Measurements from ENCODE around the gene MICALL2.

The MICALL2 gene

DNA sequence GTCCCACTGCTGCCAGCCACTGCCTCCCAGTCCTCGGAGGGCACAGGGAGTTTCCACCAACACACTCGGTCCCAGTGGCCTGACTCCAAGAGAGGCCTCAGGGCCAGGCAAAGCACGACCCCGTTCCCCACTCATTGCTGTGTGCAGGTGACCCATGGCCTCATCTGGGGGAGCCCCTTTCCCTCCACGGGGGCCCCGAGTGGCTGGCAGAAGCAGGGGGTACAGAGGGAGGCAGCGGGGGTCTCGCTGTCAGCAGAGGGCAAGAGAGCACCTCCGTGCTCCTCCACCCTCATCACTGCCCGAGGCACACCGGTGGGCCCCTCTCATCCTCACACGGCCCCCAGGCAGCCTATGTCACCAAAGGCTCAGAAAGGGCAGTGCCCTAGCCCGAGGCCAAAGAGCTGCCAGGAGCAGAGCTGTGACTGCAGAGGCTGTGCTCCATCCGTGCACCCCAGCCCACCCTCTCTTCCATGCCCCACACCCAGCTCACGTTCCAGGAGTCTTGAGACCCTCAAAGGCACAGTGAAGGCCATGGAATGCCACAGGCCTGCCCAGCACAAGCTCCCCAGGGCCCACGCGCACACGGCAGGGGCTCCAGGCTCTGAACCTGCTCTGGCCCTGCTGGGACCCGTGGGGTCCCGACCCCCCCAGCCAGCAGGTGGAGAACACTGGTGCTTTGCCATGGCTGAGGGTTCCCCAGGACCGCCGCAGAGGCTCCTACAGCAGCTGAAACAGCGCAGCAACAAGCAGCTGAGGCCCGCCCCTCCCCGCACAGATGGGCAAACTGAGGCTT, 25.9 kb downstream of the MICALL2 start:
- DNase-seq (ENCODE audit: low read depth in 2 of 2): no peak

GRCh38 chr7:1432411-1433082, 26.7 kb downstream of the MICALL2 start:
- peak; percentile 65 to 85 for DNase-seq (ENCODE audit: low read depth in 2 of 2)

DNA sequence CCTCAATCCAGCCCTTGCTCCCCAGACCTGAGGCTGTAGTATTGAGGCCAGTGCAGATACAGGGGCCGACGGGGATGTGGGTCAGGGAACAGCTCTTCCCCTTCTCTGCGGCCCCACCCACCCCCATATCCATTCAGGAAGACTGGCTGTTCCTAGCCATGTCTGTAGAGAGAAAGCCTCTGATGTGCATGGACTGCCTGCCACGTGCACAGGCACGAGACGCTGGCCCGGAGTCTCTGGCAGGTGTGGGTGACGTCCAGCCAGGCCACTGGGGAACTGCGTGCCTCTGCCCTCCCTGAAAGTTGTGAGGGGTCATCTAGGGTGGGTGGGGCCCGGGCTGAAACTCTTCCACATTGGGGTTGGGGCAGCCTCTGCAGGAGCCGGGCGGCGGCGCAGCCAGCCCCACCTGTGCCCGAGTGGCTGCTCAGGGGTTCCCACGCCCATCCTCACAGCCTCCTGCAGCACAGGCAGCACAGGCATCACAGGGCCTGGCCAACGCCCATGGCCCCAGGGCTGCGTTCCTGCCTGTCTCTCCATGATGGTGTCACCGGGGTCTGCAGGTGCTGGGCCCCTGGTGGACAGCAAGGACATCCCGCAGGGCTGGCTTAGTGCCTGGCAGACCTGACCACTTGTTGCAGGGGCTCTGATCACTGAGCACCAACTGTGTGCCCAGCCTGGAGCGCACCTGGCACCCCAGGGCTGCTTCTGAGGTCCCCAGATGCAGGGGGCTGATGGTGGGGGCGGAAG, 27.5 kb downstream of the MICALL2 start:
- DNase-seq (ENCODE audit: low read depth in 2 of 2): no peak

GRCh38 chr7:1431226-1431625, 28.0 kb downstream of the MICALL2 start:
- no peak for DNase-seq (ENCODE audit: low read depth in 2 of 2)

DNA sequence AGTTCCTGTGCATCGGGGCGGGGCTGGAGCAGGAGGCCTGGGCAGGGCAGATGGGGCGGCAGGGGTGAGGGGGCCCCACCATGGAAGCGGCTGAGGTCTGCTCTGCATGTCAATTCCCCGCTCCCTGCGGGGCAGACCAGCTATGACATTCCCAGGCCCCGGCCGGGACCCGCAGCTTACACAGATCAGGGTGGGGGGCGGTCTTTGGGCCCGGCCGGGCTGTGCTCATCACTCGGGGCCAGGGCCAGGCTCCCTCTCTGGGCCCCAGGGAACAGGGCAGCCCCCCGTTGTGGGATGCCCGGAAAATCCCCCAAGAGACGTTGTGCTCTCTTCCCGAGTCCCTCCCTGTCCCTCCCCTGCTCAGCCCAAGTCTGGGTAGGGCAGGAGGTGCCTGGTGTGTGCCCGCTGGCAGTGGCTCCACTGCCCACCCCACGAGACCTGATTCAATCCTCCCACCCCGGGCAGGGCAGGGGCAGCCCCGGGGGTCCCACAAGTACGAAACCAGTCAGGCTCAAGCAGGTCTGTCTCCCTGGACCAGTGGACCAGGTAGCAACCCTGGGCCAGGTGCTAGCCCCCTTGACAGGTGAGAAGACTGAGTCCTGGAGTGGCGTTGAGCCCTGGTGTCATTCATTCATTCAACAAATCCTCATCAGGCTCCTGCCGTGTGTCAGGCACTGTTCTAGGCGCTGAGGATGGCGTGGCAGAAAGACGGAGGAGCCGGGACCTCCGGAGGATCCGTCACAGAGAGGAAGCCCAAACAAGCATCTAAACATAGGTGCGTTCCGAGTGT, 29.0 kb downstream of the MICALL2 start:
- no peak for DNase-seq (ENCODE audit: low read depth in 2 of 2)

DNA sequence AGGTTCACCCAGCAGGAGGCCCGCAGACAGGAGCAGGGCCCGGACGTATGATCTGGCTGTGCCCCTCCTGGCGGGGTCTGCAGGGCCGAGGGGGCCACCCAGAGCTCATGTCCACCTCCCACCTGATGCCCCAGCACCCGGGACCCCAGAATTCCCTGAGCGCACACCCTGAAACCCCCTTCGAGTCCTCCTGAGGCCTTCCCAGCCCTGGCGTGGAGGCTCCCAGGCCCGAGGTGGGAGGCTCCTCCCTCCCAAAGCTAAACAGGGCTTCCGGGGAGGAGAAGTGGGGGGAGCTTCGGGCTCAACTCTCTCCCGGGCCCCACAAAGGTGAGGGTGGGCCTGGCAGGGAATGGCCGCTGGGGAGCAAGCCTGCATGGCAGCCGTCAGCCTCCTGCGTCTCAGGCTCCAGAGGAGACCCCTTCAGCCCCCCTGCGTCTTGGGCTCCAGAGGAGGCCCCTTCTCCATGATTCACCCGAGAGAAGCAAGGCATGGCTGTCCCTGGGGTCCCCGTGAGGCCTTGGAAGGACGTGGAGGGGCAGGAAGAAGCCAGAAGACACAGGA, 30.2 kb downstream of the MICALL2 start:
- DNase-seq (ENCODE audit: low read depth in 2 of 2): no peak

DNA sequence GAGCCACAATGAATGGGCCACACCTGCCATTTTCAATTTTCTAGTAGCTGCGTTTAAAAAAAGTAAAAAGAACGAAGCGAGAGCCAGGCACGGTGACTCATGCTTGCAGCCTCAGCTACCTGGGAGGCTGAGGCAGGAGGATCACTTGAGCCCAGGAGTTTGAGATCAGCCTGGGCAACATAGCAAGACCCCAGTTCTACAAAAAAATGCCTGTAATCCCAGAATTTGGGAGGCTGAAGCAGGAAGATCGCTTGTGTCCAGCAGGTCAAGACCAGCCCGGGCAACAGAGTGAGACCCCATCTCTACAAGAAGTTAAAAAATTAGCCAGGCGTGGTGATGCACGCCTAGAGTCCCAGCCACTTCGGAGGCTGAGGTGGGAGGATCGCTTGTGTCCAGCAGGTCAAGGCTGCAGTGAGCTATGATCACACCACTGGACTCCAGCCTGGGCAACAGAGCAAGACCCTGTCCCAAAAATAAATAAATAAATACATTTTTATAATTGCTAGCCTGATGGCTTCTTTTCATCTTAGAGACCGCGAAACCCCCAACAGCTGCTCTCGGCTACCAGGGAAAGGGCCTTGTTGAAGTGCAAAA, 32.1 kb downstream of the MICALL2 start:
- no peak for DNase-seq (ENCODE audit: low read depth in 2 of 2)

DNA sequence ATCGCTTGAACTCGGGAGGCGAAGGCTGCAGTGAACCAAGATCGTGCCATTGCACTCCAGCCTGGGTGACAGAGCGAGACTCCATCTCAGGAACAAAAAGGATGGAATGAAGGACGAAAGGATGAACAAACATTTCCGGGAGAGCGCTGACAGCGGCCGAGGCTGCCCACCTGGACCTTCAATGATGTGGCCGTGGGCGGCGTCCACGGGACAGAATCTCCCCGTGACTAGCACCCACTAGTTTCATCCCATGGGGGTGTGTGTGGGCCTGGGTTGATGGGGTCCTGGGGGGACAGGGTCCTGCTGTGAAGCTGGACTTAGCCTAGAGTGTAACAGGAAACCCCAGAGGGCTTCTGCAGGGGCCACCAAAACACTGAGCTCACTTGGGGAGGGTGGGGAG, 32.8 kb downstream of the MICALL2 start:
- no peak for DNase-seq (ENCODE audit: low read depth in 2 of 2)

- DNase-seq (ENCODE audit: low read depth in 2 of 2): no peak
Measured at GRCh38 chr7:1425292-1426136, 33.8 kb downstream of the MICALL2 start.

DNA sequence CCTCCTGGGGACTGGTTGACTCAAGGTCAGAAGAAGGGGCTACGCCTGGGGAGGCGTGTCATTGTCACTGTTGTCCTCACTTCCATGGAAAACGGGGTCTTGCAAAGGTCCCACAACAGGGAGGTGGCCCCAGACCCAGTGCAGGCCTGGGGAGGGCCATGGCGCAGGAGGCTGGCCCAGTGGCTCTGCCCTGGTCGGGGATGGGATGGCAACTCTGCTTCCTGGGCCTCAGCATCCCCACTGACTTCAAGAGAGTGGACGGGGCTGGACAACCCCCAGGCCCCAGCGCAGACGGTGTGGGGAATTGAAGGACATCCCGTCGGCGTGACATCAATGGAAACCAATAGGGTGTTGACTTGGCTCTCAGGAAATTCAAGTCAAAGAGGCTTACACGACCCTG, 35.2 kb downstream of the MICALL2 start:
- no peak for DNase-seq (ENCODE audit: low read depth in 2 of 2)

- no peak for DNase-seq (ENCODE audit: low read depth in 2 of 2)
Measured at GRCh38 chr7:1423264-1423811, 35.9 kb downstream of the MICALL2 start.

- DNase-seq (ENCODE audit: low read depth in 2 of 2): no peak
Measured at GRCh38 chr7:1422512-1423263, 36.6 kb downstream of the MICALL2 start.

- no peak for DNase-seq (ENCODE audit: low read depth in 2 of 2)
Measured at GRCh38 chr7:1421946-1422345, 37.3 kb downstream of the MICALL2 start.

GRCh38 chr7:1421020-1421790, 38.1 kb downstream of the MICALL2 start:
- DNase-seq (ENCODE audit: low read depth in 2 of 2): no peak

DNA sequence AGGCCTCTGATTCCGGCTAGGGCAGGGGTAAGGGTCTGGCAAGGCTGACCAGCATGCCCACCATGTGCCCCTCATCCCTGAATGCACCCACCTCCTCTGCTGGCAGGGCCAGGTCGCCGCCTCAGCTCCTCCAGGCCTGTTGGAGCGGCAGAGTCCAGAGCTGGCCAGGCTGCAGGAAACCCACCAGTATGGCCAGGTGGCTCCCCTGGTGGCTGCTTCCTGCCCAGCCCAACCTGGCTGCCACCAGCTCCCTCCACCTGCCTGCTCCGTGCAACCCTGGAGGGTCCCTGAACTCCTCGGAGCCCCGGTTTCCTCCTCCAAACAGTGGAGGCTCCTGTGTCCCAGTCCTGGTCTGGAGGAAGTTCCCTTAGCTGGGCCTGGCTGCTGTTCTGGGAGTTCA, 39.6 kb downstream of the MICALL2 start:
- no peak for DNase-seq (ENCODE audit: low read depth in 2 of 2)

DNA sequence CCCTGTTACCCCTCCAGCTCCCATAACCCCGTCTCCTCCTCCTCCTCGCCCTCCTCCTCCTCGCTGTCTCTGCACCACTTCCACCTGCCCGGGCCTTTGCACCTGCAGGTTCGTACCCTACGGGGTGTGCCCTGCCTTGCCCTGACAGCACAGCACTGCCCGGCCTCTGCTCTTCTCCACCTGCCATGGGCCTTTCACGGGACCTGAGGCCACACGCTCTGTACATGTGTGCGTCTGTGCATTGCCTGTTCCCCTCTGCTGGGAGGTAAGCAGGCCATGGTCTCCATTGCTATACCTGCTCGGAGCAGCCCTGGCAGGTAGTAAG, 40.0 kb downstream of the MICALL2 start:
- no peak for DNase-seq (ENCODE audit: low read depth in 2 of 2)

DNA sequence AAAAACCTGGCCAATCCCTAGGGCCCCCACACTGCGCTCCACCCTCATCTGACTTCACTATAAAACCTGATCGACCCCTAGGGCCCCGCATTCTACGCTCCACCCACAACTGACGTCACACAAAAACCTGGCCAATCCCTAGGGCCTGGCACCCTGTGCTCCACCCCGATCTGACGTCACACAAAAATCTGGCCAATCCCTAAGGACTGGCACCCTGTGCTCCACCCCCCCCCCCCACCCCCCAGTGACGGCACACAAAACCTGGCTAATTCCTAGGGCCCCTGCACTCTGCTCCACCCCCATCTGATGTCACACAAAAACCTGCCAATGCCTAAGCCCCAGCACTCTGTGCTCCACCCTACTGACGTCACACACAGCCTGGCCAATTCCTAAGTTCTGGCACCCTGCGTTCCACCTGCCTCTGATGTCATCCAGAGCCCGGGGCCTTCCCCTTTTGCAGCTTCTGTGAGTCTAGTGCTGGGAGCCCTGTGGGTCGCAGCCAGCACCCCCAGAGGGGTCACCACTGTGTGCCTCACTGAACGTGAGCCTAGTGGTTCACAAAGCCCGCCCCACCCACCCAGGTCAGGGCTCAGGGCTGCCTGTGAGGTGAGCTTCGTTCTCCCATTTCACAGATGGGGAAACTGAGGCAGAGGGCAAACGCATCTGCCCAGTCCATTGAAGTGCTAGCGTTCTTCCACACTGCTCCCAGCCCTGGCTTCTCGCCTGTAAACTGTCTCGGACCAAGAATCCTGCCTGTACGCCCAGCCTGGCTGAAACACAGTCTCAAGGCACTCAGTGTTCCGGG, 40.6 kb downstream of the MICALL2 start:
- no peak for DNase-seq (ENCODE audit: low read depth in 2 of 2)
